ENCODE data around the gene NKX3-2. TPM values are rescaled to one million over a fixed set of nuclear protein-coding genes. Genes with fewer than 3 reads are reported as not detected.
A peak's percentile ranks its signal among the peaks of the same experiment; 100 is the strongest.

Gene NKX3-2
- total and polyA plus RNA-seq, 9 of the 15 experiments (the other 6 are each of a cell fraction or from before 2014, with no cell fraction given) = 0.03 to 0.81 (median 0.27) TPM; not detected in 1

GRCh38 chr4:13496605-13497004 lies 47.7 kb downstream of the NKX3-2 start (continued):
- TF ChIP-seq ZNF407 (IDR thresholded peaks at IDR 0.05; ENCODE audit: low read depth) (no peak), TCF3 (CRISPR knock-in tag; IDR thresholded peaks at IDR 0.05) (peak; percentile 80), FOS (IDR thresholded peaks at IDR 0.05; ENCODE audit: extremely low read depth, insufficient read length) (no peak), TAF15 (IDR thresholded peaks at IDR 0.05; ENCODE audit: low read depth, low read length) (no peak), EZH2 (IDR thresholded peaks at IDR 0.05; ENCODE audit: borderline replicate concordance, low read depth, low read length) (no peak), XRCC3 (IDR thresholded peaks at IDR 0.05) (no peak), EP300 (IDR thresholded peaks at IDR 0.05; ENCODE audit: low read length) (no peak; the same call in 1 of the 2 replicates), MEIS2 (IDR thresholded peaks at IDR 0.05; ENCODE audit: partially characterized antibody) (no peak), HDGF (IDR thresholded peaks at IDR 0.05) (no peak), KLF16 (IDR thresholded peaks at IDR 0.05) (peak; percentile 39; the same call in 1 of the 2 replicates), ARHGAP35 (IDR thresholded peaks at IDR 0.05; ENCODE audit: partially characterized antibody) (no peak), CBFA2T2 (conservative IDR thresholded peaks at IDR 0.05) (peak; percentile 76), RBM34 (IDR thresholded peaks at IDR 0.05; ENCODE audit: borderline replicate concordance, insufficient read depth, low read length) (no peak), CBFB (CRISPR knock-in tag; IDR thresholded peaks at IDR 0.05) (no peak), EHMT2 (IDR thresholded peaks at IDR 0.05) (no peak), ELK1 (CRISPR knock-in tag; IDR thresholded peaks at IDR 0.05) (no peak), ZNF354B (CRISPR knock-in tag; IDR thresholded peaks at IDR 0.05) (no peak), BRD4 (IDR thresholded peaks at IDR 0.05) (no peak), MTA2 (IDR thresholded peaks at IDR 0.05; ENCODE audit: low read depth) (peak; percentile 50; the same call in 1 of the 2 replicates), MAZ (CRISPR knock-in tag; conservative IDR thresholded peaks at IDR 0.05 in 1 of 2, IDR thresholded peaks at IDR 0.05 in 1 of 2) (no peak), ZNF76 (CRISPR knock-in tag; IDR thresholded peaks at IDR 0.05; ENCODE audit: borderline replicate concordance) (no peak), HEY1 (CRISPR knock-in tag; IDR thresholded peaks at IDR 0.05; ENCODE audit: borderline replicate concordance) (no peak), HDAC8 (tag; IDR thresholded peaks at IDR 0.05) (no peak), ZFP36 (IDR thresholded peaks at IDR 0.05; ENCODE audit: low read depth, low read length, partially characterized antibody) (no peak)
